GM10847 (cell line): ENCODE results near the gene ZC3H12C.

Experiments used
- POLR2A ChIP-seq: IDR thresholded peaks from 2 replicates; pipeline ENCODE4 v1.6.1; 2011; ENCODE audit not compliant: insufficient read length; ENCODE audit errors: extremely low read depth

Gene ZC3H12C

DNA sequence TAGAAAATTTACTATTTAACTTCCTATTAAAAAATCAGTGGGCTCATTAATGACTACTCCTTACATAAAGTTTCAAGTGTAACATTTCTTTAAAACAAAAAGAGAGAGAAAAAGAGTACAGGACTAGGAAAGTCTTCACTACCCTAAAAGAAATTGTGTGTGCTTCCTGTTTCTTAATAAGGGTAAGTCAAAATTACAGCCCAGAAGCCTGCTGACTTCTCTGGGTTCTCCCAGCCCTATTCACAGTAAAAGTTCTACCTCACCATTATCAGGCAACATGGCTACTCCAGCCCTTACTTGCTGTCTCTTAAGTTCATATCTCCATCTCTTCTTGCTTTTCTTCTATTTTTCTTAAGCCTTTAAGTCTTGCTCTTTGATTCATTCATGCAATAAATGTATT, 20.3 kb upstream of the ZC3H12C start:
- TF ChIP-seq POLR2A = no peak

DNA sequence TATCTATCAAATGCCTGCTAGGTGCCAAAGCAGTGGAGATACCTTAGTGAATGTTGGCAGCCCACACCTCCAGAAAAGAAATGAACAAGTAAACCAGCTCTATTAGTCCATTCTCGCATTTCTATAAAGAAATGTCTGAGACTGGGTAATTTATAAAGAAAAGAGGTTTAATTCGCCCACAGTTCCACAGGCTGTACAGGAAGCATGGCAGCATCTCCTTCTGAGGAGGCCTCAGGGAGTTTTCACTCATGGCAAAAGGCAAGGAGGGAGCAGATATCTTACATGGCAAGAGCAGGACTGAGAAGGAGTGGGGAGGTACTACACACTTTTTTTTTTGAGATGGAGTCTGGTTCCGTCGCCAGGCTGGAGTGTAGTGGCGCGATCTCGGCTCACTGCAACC, 18.7 kb upstream of the ZC3H12C start:
- TF ChIP-seq POLR2A = no peak

DNA sequence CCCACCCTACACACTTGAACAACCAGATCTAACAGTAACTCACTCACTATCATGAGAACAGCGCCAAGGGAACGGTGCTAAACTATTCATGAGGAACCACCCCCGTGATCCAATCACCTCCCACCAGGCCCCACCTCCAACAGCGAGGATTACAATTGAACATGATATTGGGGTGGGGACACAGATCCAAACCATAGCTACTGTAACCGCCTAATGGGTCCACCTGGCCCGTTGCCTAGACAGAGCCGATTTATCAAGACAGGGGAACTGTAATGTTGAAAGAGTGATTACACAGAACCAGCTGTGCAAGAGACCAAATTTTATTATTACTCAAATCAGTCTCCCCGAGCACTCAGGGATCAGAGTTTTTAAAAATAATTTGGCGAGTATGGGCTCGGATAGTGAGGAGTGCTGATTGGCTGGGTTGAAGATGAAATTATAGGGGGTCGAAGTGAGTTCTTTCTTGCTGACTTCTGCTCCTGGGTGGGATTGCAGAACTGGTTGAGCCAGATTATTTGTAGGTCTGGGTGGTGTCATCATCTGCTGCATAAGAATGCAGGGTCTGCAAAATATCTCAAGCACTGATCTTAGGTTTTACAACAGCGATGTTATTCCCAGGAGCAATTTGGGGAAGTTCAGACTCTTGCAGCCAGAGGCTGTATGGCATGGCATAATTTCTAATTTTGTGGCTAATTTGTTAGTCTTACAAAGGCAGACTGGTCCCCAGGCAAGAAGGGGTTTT, 17.9 kb upstream of the ZC3H12C start:
- no peak for TF ChIP-seq POLR2A

DNA sequence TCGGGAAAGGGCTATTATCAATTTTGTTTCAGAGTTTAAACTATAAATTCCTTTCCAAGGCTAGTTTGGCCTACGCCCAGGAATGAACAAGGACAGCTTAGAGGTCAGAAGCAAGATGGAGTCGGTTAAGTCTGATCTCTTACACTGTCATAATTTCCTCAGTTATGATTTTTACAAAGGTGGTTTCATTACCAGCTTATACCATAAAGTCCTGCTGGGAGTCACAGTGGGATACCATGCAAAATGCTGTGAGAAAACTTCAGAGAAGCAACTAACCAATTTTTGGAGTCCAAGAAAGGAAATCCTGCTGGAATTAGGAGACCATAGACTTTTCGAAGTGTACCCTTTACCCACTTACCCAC, 17.4 kb upstream of the ZC3H12C start:
- no peak for TF ChIP-seq POLR2A

- TF ChIP-seq POLR2A = no peak
Observed at GRCh38 chr11:110076371-110076965, 16.7 kb upstream of the ZC3H12C start.

DNA sequence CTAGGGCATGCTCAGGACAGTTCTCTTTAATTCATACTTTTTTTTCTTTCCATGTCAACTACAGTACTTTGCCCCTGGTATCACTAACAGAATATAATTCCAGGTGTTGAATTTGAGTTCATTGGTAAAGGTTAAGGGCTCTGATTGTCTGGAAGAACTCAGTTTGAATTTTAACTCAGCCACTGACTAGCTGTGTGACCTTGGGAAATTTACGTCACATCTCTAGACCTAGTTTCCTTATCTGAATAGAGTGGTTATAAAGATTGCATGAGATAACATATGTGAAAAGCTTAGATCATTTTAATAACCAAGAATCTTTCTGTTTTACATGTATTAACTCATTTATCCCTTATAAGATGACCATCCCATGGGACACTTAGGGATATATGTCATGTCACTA, 15.8 kb upstream of the ZC3H12C start:
- no peak for TF ChIP-seq POLR2A

- TF ChIP-seq POLR2A = no peak
Observed at GRCh38 chr11:110077831-110078325, 15.3 kb upstream of the ZC3H12C start.

GRCh38 chr11:110078923-110079544, 14.2 kb upstream of the ZC3H12C start:
- no peak for TF ChIP-seq POLR2A

DNA sequence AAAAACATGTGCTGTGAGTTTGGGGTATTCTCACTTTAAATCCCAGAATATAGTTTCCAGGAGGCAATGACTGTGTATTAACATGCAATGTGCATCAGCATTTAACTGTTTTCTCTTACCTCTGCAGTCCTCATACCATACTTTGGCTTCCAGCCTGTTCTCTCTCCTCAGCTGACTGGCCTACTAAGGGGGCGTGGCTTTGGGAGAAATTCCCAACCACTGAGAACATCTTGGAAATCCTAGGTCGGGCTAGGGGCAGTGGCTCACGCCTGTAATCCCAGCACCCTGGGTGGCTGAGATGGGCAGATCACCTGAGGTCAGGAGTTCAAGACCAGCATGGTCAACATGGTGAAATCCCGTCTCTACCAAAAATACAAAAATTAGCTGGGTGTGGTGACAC, 13.5 kb upstream of the ZC3H12C start:
- no peak for TF ChIP-seq POLR2A

- TF ChIP-seq POLR2A = no peak
Observed at GRCh38 chr11:110081462-110082376, 11.5 kb upstream of the ZC3H12C start.

DNA sequence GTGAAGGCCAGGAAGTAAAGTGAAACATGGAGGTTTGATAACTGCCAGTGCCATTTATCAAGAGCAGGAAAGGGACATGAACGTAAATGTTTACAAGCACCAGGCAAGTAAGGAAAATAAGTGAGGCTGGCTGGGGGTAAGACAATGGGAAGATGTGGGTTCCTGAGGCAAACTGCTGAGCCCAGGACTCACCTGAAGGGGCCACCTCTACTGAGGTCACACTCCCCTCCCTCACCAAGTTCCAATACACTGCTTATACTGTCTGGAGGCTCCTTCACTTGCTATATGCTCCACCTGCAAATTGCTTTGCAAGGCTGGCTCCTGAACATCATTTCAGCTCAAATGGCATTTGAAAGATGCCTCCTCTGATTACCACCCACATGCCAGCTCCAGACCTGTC, 10.3 kb upstream of the ZC3H12C start:
- TF ChIP-seq POLR2A = no peak

GRCh38 chr11:110085255-110085838, 7.8 kb upstream of the ZC3H12C start:
- TF ChIP-seq POLR2A = no peak

DNA sequence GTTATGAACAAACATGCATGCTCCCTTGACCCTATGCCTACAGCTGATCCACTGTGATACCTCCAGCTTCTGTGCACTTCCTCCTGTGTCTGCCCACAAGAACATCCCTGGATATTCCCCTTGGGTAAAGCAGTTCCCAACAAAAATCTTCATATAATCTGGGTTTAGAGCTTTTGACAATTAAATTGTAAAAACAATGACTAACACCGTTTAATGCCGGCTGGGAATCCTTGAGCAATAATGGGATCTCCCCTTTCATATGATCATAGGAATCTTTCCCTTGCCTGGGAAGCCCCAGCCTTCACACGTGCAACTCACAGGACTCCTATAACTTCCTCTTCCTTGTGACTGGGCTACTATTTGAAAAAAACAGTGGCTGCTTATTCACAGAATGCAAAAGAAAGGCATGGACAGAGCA, 6.3 kb upstream of the ZC3H12C start:
- TF ChIP-seq POLR2A = no peak

GRCh38 chr11:110087812-110088534, 5.2 kb upstream of the ZC3H12C start:
- TF ChIP-seq POLR2A = no peak

DNA sequence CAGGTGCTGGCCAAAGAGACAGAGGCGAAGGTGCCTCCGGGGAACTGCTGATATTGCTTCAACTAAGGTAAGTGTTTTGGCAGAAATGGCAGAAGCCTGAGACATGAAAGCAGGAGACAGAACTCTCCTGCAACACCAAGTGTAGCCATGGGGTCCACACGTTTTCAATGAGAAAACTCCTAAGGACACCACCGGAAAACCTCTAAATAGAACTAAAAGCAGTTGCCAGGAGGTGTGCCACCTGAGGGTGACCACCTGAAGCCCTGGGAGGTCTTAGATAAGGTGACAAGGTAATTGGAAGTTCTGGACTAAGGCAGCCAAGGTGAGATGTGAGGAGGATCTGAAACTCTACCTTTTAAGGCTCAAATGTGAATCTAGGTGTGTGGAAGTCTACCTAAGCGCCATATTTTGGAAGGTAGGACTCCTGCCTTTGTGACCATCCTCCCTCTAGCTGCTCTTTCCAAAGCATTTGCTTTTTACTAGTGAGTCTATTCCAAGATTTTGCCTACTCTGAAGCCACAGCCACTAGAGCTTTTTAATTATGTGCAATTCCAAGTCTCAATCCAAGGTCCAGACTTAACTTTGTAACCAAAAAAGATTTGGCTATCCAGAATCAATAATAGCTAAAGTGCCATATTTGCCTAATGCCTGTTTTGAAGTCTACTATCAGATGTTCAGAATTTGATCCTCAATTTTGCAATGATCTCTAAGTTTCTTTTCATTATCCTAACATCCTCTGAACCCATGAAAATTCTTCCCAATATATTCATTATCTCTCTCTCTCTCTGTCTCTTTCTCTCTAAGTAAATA, 4.5 kb upstream of the ZC3H12C start:
- no peak for TF ChIP-seq POLR2A
